Fibroblast of lung (primary cell): ENCODE results near the gene ABCA4. TPM values are rescaled to one million over a fixed set of nuclear protein-coding genes. Genes with fewer than 3 reads are reported as not detected.

Experiments used
- DNase-seq, 2 donors: peaks; one replicate each; pipeline versions ENCODE4 v3.0.0 to v3.0.0-alpha.2; 2010; ENCODE audit warnings: low read depth in 2 of 2
- H2AFZ ChIP-seq: 2 replicates; pipeline ENCODE4 v1.5.1; 2012; ENCODE audit warnings: low read length, control low read depth, inconsistent platforms
- H3K27ac ChIP-seq: 2 replicates; pipeline ENCODE4 v1.5.1; 2011; ENCODE audit warnings: low read length, control low read depth; ENCODE audit not compliant: insufficient read depth
- H3K27me3 ChIP-seq: 2 replicates; pipeline ENCODE4 v1.5.1; 2011; ENCODE audit warnings: mild to moderate bottlenecking, low read length; ENCODE audit not compliant: control insufficient read depth, insufficient read depth
- H3K36me3 ChIP-seq: 2 replicates; pipeline ENCODE4 v1.5.1; 2011; ENCODE audit warnings: low read length; ENCODE audit not compliant: control insufficient read depth, insufficient read depth
- H3K4me1 ChIP-seq: 2 replicates; pipeline ENCODE4 v1.5.1; 2011; ENCODE audit warnings: low read length; ENCODE audit not compliant: control insufficient read depth, insufficient read depth; ENCODE audit errors: extremely low read depth
- H3K4me2 ChIP-seq: 2 replicates; pipeline ENCODE4 v1.5.1; 2011; ENCODE audit warnings: low read length, control low read depth; ENCODE audit not compliant: insufficient read depth; ENCODE audit errors: extremely low read depth
- H3K4me3 ChIP-seq, 4 experiments: fragments of 200-600 bp in 1 of 4; sonication (generic) in 1 of 4; replicated peaks in 1 of 4; 2 replicates each; pipeline ENCODE4 v1.5.1; 2011 to 2016; ENCODE audit warnings: low read length in 4 of 4, low read depth in 3 of 4, mild to moderate bottlenecking in 3 of 4, control low read depth in 2 of 4, inconsistent platforms in 1 of 4, mixed read lengths in 1 of 4; ENCODE audit not compliant: insufficient read depth in 1 of 4; ENCODE audit errors: control extremely low read depth in 1 of 4
- H3K79me2 ChIP-seq: 2 replicates; pipeline ENCODE4 v1.5.1; 2012; ENCODE audit warnings: mild to moderate bottlenecking, low read length, inconsistent platforms; ENCODE audit not compliant: control insufficient read depth, insufficient read depth
- H3K9ac ChIP-seq: 2 replicates; pipeline ENCODE4 v1.5.1; 2011; ENCODE audit warnings: mild to moderate bottlenecking, low read length, control low read depth; ENCODE audit not compliant: insufficient read depth
- H3K9me3 ChIP-seq: 2 replicates; pipeline ENCODE4 v1.5.1; 2012; ENCODE audit warnings: low read depth, low read length; ENCODE audit not compliant: control insufficient read depth, insufficient read depth
- H4K20me1 ChIP-seq: 2 replicates; pipeline ENCODE4 v1.5.1; 2011; ENCODE audit warnings: low read length; ENCODE audit not compliant: control insufficient read depth, insufficient read depth; ENCODE audit errors: extremely low read depth
- EZH2 ChIP-seq: IDR thresholded peaks from 2 replicates; pipeline ENCODE4 v1.5.1; 2012; ENCODE audit warnings: low read length, control low read depth, mild to moderate bottlenecking; ENCODE audit errors: missing control alignments
- polyA plus RNA-seq, 2 donors: library from polyadenylated mRNA; depleted of rRNA in 1 of 2; stranded (reverse) in 1 of 2; unstranded in 1 of 2; fragments of >200 nt; gene quantifications; 2 replicates each; pipeline ENCODE4 v1.2.1, GENCODE V29; 2011 to 2012; ENCODE audit warnings: missing spikeins in 1 of 2
- total RNA-seq: library from RNA; depleted of rRNA; stranded (reverse); fragments of >200 nt; gene quantifications from 2 replicates; pipeline ENCODE4 v1.2.1, GENCODE V29; 2014
- TF ChIP-seq, protein P1 (sequence below), 2 donors: IDR thresholded peaks in 1 of 2; conservative IDR thresholded peaks in 1 of 2; 1 replicate in 1 of 2; 2 replicates in 1 of 2; pipeline ENCODE4 v1.5.1; 2011 to 2012; ENCODE audit warnings: low read length in 2 of 2, control low read depth in 1 of 2, inconsistent platforms in 1 of 2, low read depth in 1 of 2, mild to moderate bottlenecking in 1 of 2

ABCA4 gene
- total and polyA plus RNA-seq, 2 donors (not counting 1 experiment from before 2014, with no cell fraction given): 0.07 to 0.33 TPM

DNA sequence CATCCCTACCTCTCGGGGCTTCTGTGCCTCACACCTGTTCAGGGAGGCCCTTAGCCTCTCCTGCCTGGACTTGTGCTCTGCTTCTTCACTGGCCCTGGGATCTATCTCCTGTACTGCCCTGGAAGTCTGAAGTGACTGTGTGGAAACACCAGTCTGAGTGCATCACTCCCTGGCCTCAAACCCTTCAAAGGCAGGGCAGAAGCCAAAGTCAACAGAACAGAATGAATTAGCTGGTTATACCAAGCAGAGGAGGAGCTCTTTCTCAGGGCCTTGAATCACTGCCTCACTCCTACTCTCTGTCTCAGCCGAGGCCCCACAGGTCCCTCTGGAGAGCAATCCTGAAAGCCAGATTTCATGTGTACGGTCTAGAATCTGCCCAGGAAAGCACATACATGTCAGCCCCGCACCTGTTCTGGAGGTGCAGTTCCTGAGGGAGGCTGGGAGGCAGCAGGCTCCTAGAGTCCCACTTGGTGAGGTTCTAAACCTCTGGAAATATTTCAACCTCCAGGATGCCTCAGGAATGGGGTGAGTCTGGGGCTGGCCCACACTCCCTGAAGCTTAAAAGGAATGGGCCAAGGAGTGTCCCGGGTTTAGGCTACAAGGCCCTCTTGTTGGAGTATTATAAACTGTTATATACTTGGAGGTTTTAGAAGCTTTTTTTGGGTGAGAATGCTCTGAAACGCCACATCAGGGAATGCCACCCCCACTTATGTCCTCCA, 98.3 kb downstream of the ABCA4 start:
- Histone ChIP-seq H3K4me3 (no peak overlapping the region), H3K27ac (no peak overlapping the region), H3K4me2 (no peak overlapping the region), H2AFZ (no peak overlapping the region), H3K79me2 (no peaks in the 10 kb centered on the region), H3K27me3 (no peaks in the 10 kb centered on the region), H3K9me3 (no peaks in the 10 kb centered on the region), H3K9ac (no peak overlapping the region), H3K36me3 (no peaks in the 10 kb centered on the region), H3K4me1 (peaks cover 15% of the 10 kb centered on the region), H4K20me1 (no peaks in the 10 kb centered on the region)
- peak; percentile 87 to 98 for DNase-seq
- TF ChIP-seq, protein P1, sequence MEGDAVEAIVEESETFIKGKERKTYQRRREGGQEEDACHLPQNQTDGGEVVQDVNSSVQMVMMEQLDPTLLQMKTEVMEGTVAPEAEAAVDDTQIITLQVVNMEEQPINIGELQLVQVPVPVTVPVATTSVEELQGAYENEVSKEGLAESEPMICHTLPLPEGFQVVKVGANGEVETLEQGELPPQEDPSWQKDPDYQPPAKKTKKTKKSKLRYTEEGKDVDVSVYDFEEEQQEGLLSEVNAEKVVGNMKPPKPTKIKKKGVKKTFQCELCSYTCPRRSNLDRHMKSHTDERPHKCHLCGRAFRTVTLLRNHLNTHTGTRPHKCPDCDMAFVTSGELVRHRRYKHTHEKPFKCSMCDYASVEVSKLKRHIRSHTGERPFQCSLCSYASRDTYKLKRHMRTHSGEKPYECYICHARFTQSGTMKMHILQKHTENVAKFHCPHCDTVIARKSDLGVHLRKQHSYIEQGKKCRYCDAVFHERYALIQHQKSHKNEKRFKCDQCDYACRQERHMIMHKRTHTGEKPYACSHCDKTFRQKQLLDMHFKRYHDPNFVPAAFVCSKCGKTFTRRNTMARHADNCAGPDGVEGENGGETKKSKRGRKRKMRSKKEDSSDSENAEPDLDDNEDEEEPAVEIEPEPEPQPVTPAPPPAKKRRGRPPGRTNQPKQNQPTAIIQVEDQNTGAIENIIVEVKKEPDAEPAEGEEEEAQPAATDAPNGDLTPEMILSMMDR (conservative IDR thresholded peaks at IDR 0.05 in 1 of 2, IDR thresholded peaks at IDR 0.05 in 1 of 2; ENCODE audit: low read depth in 1 of 2, low read length in 2 of 2): no peak
- no peak for TF ChIP-seq EZH2

DNA sequence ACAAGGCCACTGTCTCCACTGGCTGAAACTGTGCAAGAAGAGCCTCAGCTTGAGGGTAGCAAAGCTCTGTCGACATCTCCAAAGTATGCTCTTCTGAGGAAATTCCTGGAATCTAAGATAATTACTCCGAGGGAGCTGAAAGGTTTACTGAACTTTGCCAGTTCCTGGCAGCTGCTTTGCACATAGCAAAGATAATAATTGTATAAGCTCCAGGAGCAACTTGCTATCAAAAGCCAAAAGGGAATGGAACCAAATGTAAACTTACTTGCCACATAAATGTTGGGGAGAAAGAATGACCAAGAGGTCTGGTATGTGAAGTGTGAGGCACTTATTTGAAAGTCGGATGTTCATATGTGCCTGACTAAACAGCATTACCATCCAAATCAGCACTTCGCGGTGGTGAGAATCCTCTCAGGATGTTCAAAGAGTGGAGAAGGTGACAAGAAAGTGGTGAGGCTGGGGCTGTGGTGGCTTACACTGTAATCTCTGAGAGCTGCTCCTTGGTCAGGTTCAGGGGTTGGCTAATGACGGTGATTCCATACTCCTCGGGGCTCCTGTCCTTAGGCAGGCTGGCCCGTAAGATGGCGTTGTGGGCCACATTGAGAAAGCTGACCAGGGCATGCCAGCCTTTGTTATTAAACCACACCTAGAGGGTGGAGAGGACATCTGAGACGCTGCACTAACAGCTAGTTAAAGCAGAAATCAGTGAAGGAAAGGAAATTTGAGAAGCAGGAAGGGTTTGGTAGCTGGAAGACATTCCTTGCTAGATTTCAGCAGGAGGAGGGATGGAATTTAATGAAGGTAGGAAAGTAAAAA, 100.0 kb downstream of the ABCA4 start:
- TF ChIP-seq EZH2: no peak
- TF ChIP-seq, protein P1 (conservative IDR thresholded peaks at IDR 0.05 in 1 of 2, IDR thresholded peaks at IDR 0.05 in 1 of 2; ENCODE audit: low read depth in 1 of 2, low read length in 2 of 2): no peak
- Histone ChIP-seq H3K9ac (no peak overlapping the region), H4K20me1 (no peaks in the 10 kb centered on the region), H3K27ac (peak overlapping the region; percentile 58), H3K4me3 (no peak overlapping the region), H3K27me3 (no peaks in the 10 kb centered on the region), H3K36me3 (no peaks in the 10 kb centered on the region), H3K79me2 (no peaks in the 10 kb centered on the region), H2AFZ (no peak overlapping the region), H3K4me1 (peaks cover 15% of the 10 kb centered on the region), H3K9me3 (no peaks in the 10 kb centered on the region), H3K4me2 (peak overlapping the region; percentile 2)
- DNase-seq: peak; percentile 95 to 100

DNA sequence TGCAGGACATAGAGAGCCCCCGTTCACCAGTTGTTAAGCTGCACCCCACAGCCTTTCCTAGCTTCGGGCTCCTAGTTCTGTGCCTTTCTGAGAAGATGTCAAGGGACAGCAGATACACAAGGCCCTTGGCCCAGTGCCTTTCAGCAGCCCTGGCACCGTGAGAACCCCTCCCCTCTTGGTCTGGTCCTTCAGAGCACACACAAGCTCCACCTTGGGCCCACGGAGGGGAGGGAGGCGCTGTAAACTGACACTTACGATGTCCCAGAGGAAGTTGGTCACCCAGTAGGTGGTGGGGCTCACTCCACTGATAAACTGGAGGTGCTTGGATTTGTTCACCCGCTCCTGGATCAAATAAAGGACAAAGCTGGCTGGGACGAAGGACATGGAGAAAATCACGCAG, 101.6 kb downstream of the ABCA4 start:
- DNase-seq: no peak
- Histone ChIP-seq H3K9ac (no peak overlapping the region), H3K27ac (no peak overlapping the region), H3K36me3 (no peaks in the 10 kb centered on the region), H3K4me2 (no peak overlapping the region), H3K9me3 (no peaks in the 10 kb centered on the region), H2AFZ (no peak overlapping the region), H3K4me3 (no peak overlapping the region), H3K79me2 (no peaks in the 10 kb centered on the region), H3K4me1 (peaks cover 15% of the 10 kb centered on the region), H3K27me3 (no peaks in the 10 kb centered on the region), H4K20me1 (no peaks in the 10 kb centered on the region)
- TF ChIP-seq EZH2: no peak
- TF ChIP-seq, protein P1 (conservative IDR thresholded peaks at IDR 0.05 in 1 of 2, IDR thresholded peaks at IDR 0.05 in 1 of 2; ENCODE audit: low read depth in 1 of 2, low read length in 2 of 2): no peak
